GM23338 (cell line): ENCODE data around the gene APOL2. TPM values are rescaled to one million over a fixed set of nuclear protein-coding genes. Genes with fewer than 3 reads are reported as not detected.

Experiments used
- ATAC-seq: fragments of 200-7000 bp; cut with Tn5 transposase; 3 replicates; pipeline ENCODE4 v1.9.1; 2020
- DNase-seq: peaks from one replicate; pipeline ENCODE4 v3.0.0-alpha.2; 2015; ENCODE audit warnings: low spot score
- H2AFZ ChIP-seq: fragments of 200-600 bp; sonication (generic); 2 replicates; pipeline ENCODE4 v1.8.0; 2016; ENCODE audit warnings: antibody characterized with exemption, mild to moderate bottlenecking, moderate library complexity
- H3F3A ChIP-seq: fragments of 200-600 bp; sonication (generic); replicated peaks from 2 replicates; pipeline ENCODE4 v1.8.0; 2017; ENCODE audit warnings: antibody characterized with exemption, mixed run types, low read depth
- H3K27ac ChIP-seq: fragments of 200-600 bp; sonication (generic); 2 replicates; pipeline ENCODE4 v1.6.1; 2016; ENCODE audit warnings: low read depth
- H3K27me3 ChIP-seq: fragments of 200-600 bp; sonication (generic); 2 replicates; pipeline ENCODE4 v1.8.0; 2016; ENCODE audit warnings: mild to moderate bottlenecking, mixed run types, moderate library complexity; ENCODE audit not compliant: insufficient read depth
- H3K36me3 ChIP-seq: fragments of 200-600 bp; sonication (generic); 2 replicates; pipeline ENCODE4 v1.8.0; 2016; ENCODE audit warnings: mild to moderate bottlenecking; ENCODE audit not compliant: insufficient read depth
- H3K4me1 ChIP-seq: fragments of 200-600 bp; sonication (generic); 2 replicates; pipeline ENCODE4 v1.8.0; 2016; ENCODE audit warnings: mild to moderate bottlenecking, moderate library complexity; ENCODE audit not compliant: insufficient read depth
- H3K4me2 ChIP-seq: fragments of 200-600 bp; sonication (generic); 2 replicates; pipeline ENCODE4 v1.7.1; 2017; ENCODE audit warnings: mixed run types
- H3K4me3 ChIP-seq: fragments of 200-600 bp; sonication (generic); 2 replicates; pipeline ENCODE4 v1.6.1; 2016; ENCODE audit warnings: mixed run types
- H3K79me2 ChIP-seq: fragments of 200-600 bp; sonication (generic); replicated peaks from 2 replicates; pipeline ENCODE4 v1.8.0; 2017; ENCODE audit warnings: mild to moderate bottlenecking; ENCODE audit not compliant: insufficient read depth
- H3K9me2 ChIP-seq: fragments of 200-600 bp; sonication (generic); 2 replicates; pipeline ENCODE4 v1.8.0; 2017; ENCODE audit not compliant: insufficient read depth
- H4K20me1 ChIP-seq: fragments of 200-600 bp; sonication (generic); replicated peaks from 2 replicates; pipeline ENCODE4 v1.8.0; 2017; ENCODE audit warnings: mild to moderate bottlenecking; ENCODE audit not compliant: insufficient read depth
- H3K27ac Mint-ChIP-seq: 2 replicates; pipeline ENCODE4 v1.8.0; 2020; ENCODE audit warnings: inconsistent platforms, mild to moderate bottlenecking, moderate library complexity, mixed read lengths
- H3K27me3 Mint-ChIP-seq: 3 replicates; pipeline ENCODE4 v1.8.0; 2022; ENCODE audit warnings: low read depth, mild to moderate bottlenecking, moderate library complexity, mixed read lengths, inconsistent platforms; ENCODE audit not compliant: insufficient read depth, poor library complexity
- H3K36me3 Mint-ChIP-seq: 3 replicates; pipeline ENCODE4 v1.8.0; 2021; ENCODE audit warnings: low read depth, mild to moderate bottlenecking, inconsistent platforms, moderate library complexity, mixed read lengths
- H3K4me1 Mint-ChIP-seq: 3 replicates; pipeline ENCODE4 v1.8.0; 2020; ENCODE audit warnings: mild to moderate bottlenecking, inconsistent platforms, mixed read lengths
- H3K4me3 Mint-ChIP-seq: 3 replicates; pipeline ENCODE4 v1.8.0; 2021; ENCODE audit warnings: moderate library complexity, mild to moderate bottlenecking, inconsistent platforms, mixed read lengths
- H3K9me3 Mint-ChIP-seq: 3 replicates; pipeline ENCODE4 v1.8.0; 2020; ENCODE audit warnings: moderate library complexity, mild to moderate bottlenecking, inconsistent platforms, mixed read lengths
- CREB1 ChIP-seq: fragments of 250-450 bp; sonication (Bioruptor Pico); IDR thresholded peaks from 2 replicates; pipeline ENCODE4 v1.5.0; 2020; ENCODE audit warnings: low read depth, mild to moderate bottlenecking, moderate library complexity
- CTCF ChIP-seq, 2 experiments: fragments of 200-600 bp in 1 of 2; sonication (generic) in 1 of 2; conservative IDR thresholded peaks; 2 replicates each; pipeline versions ENCODE4 v1.5.1 to v1.6.1; 2016 to 2017; ENCODE audit warnings: antibody characterized with exemption in 2 of 2, low read depth in 2 of 2, mild to moderate bottlenecking in 2 of 2, moderate library complexity in 1 of 2
- ETS1 ChIP-seq: IDR thresholded peaks from 2 replicates; pipeline ENCODE4 v1.6.1; 2016; ENCODE audit warnings: antibody characterized with exemption
- EZH2 ChIP-seq: fragments of 200-600 bp; sonication (generic); IDR thresholded peaks from one replicate; pipeline ENCODE4 v1.8.0; 2017; ENCODE audit warnings: antibody characterized with exemption, mild to moderate bottlenecking, low read depth; ENCODE audit not compliant: unreplicated experiment
- EZH2phosphoT487 ChIP-seq: fragments of 200-600 bp; sonication (generic); IDR thresholded peaks from one replicate; pipeline ENCODE4 v1.8.1; 2018; ENCODE audit warnings: antibody characterized with exemption; ENCODE audit not compliant: unreplicated experiment
- JUNB ChIP-seq: IDR thresholded peaks from one replicate; pipeline ENCODE4 v1.6.1; 2016; ENCODE audit warnings: antibody characterized with exemption; ENCODE audit not compliant: unreplicated experiment
- NANOG ChIP-seq: IDR thresholded peaks from 2 replicates; pipeline ENCODE4 v1.6.1; 2016; ENCODE audit warnings: antibody characterized with exemption, borderline replicate concordance
- POLR2AphosphoS5 ChIP-seq: IDR thresholded peaks from 2 replicates; pipeline ENCODE4 v1.6.1; 2016; ENCODE audit warnings: antibody characterized with exemption, low read depth
- REST ChIP-seq: IDR thresholded peaks from one replicate; pipeline ENCODE4 v1.6.1; 2018; ENCODE audit warnings: antibody characterized with exemption; ENCODE audit not compliant: unreplicated experiment
- STAT1 ChIP-seq: IDR thresholded peaks from one replicate; pipeline ENCODE4 v1.6.1; 2016; ENCODE audit warnings: antibody characterized with exemption; ENCODE audit not compliant: unreplicated experiment
- ZNF114 ChIP-seq: fragments of 250-450 bp; sonication (Bioruptor Pico); IDR thresholded peaks from 2 replicates; pipeline ENCODE4 v1.5.0; 2020; ENCODE audit warnings: mild to moderate bottlenecking, moderate library complexity
- ZNF331 ChIP-seq: fragments of 250-450 bp; sonication (Bioruptor Pico); IDR thresholded peaks from 2 replicates; pipeline ENCODE4 v1.5.0; 2020; ENCODE audit warnings: low read depth, mild to moderate bottlenecking, moderate library complexity
- polyA plus RNA-seq: library from polyadenylated mRNA; unstranded; fragments of >200 nt; fragmentation: Nextera tagmentation; extraction: Ambion mirVana; gene quantifications from 2 replicates; pipeline ENCODE4 v1.2.1, GENCODE V29; 2016
- total RNA-seq: library from RNA; depleted of rRNA; stranded (reverse); fragments of >200 nt; shearing (Covaris generic); gene quantifications from 2 replicates; pipeline ENCODE4 v1.2.3, GENCODE V29; 2014

Gene APOL2
- total and polyA plus RNA-seq, 2 experiments from 2014 or later, result 5.5 to 10.4 TPM

GRCh38 chr22:36193577-36193976 is 45.8 kb downstream of the APOL2 start:
- H3K36me3 ChIP-seq, result no peaks in the 10 kb centered on the region; the same call in 1 of the 2 replicates
- TF ChIP-seq CTCF (conservative IDR thresholded peaks at IDR 0.05; ENCODE audit: low read depth in 2 of 2), result no peak
- TF ChIP-seq ZNF331 (CRISPR knock-in tag), result no peak
- TF ChIP-seq EZH2, result no peak
- no peak for TF ChIP-seq EZH2phosphoT487
- TF ChIP-seq REST, result no peak
- TF ChIP-seq CREB1, result no peak
- TF ChIP-seq POLR2AphosphoS5, result no peak
- TF ChIP-seq STAT1, result no peak
- no peak for TF ChIP-seq JUNB
- Mint-ChIP-seq H3K4me1 (peaks cover 72% of the 10 kb centered on the region), H3K36me3 (peaks cover 10% of the 10 kb centered on the region), H3K27ac (no peak overlapping the region), H3K27me3 (peaks cover 22% of the 10 kb centered on the region), H3K9me3 (peaks cover 14% of the 10 kb centered on the region), H3K4me3 (no peak overlapping the region)
- peaks cover 5% of the 10 kb centered on the region; the same call in 1 of the 2 replicates for H3K9me2 ChIP-seq
- no peaks in the 10 kb centered on the region for H3K79me2 ChIP-seq
- H3F3A ChIP-seq, result no peaks in the 10 kb centered on the region
- H4K20me1 ChIP-seq, result no peaks in the 10 kb centered on the region
- no peaks in the 10 kb centered on the region for H3K27me3 ChIP-seq
- ATAC-seq (no peak), DNase-seq (no peak)
- H2AFZ ChIP-seq, result no peak overlapping the region
- peaks cover 21% of the 10 kb centered on the region for H3K4me1 ChIP-seq
- no peak overlapping the region for H3K27ac ChIP-seq
- no peak overlapping the region for H3K4me3 ChIP-seq
- no peak overlapping the region for H3K4me2 ChIP-seq

- no peaks in the 10 kb centered on the region for H3K27me3 ChIP-seq
- no peaks in the 10 kb centered on the region for H3F3A ChIP-seq
- no peak overlapping the region for H3K27ac ChIP-seq
- H3K79me2 ChIP-seq, result no peaks in the 10 kb centered on the region
- H3K36me3 ChIP-seq, result no peaks in the 10 kb centered on the region; the same call in 1 of the 2 replicates
- no peak overlapping the region for H3K4me3 ChIP-seq
- Mint-ChIP-seq H3K36me3 (peaks cover 10% of the 10 kb centered on the region), H3K9me3 (peaks cover 14% of the 10 kb centered on the region), H3K27me3 (peaks cover 22% of the 10 kb centered on the region), H3K4me1 (peaks cover 72% of the 10 kb centered on the region), H3K4me3 (no peak overlapping the region), H3K27ac (no peak overlapping the region)
- H4K20me1 ChIP-seq, result no peaks in the 10 kb centered on the region
- no peak overlapping the region for H2AFZ ChIP-seq
- H3K4me2 ChIP-seq, result no peak overlapping the region
- peaks cover 21% of the 10 kb centered on the region for H3K4me1 ChIP-seq
- DNase-seq (no peak), ATAC-seq (no peak)
- H3K9me2 ChIP-seq, result peaks cover 5% of the 10 kb centered on the region; the same call in 1 of the 2 replicates
- TF ChIP-seq JUNB (no peak), ZNF331 (CRISPR knock-in tag) (no peak), ZNF114 (CRISPR knock-in tag) (no peak), STAT1 (no peak), POLR2AphosphoS5 (no peak), EZH2phosphoT487 (no peak), REST (no peak), ETS1 (no peak), CTCF (conservative IDR thresholded peaks at IDR 0.05; ENCODE audit: low read depth in 2 of 2) (no peak), NANOG (no peak)
Measured at GRCh38 chr22:36193171-36193570, 46.2 kb downstream of the APOL2 start.
